Hindlimb muscle (tissue), 1 donor: ENCODE data around the gene NASP. TPM values are rescaled to one million over a fixed set of nuclear protein-coding genes. Genes with fewer than 3 reads are reported as not detected.
A peak's percentile ranks its signal among the peaks of the same experiment; 100 is the strongest.

Experiments
- DNase-seq: peaks from one replicate; pipeline ENCODE4 v3.0.0-alpha.2; 2013
- polyA plus RNA-seq: library from polyadenylated mRNA; unstranded; fragments of 120-200 nt; gene quantifications from one replicate; pipeline ENCODE4 v1.2.1, GENCODE V29; 2013; ENCODE audit not compliant: insufficient read length

The NASP gene
- polyA plus RNA-seq, result 139 TPM

GRCh38 chr1:45583666-45584350 is at the start of gene NASP:
Gene NASP, plus strand, starts transcription at chr1:45584041. Its CDS starts 106 bp downstream, at chr1:45584147.
- peak; percentile 92 for DNase-seq

- DNase-seq, result no peak
Observed at GRCh38 chr1:45535988-45536766, 47.7 kb upstream of the NASP start.

- no peak for DNase-seq
Observed at GRCh38 chr1:45536886-45537285, 47.0 kb upstream of the NASP start.

GRCh38 chr1:45541193-45541592 is 42.6 kb upstream of the NASP start:
- no peak for DNase-seq

GRCh38 chr1:45542591-45542990 is 41.2 kb upstream of the NASP start:
- no peak for DNase-seq

- DNase-seq, result peak; percentile 38
Observed at GRCh38 chr1:45543581-45544417, 40.0 kb upstream of the NASP start.

GRCh38 chr1:45544530-45544929 is 39.3 kb upstream of the NASP start:
- no peak for DNase-seq

GRCh38 chr1:45545019-45545493 is 38.8 kb upstream of the NASP start:
- DNase-seq, result no peak

- no peak for DNase-seq
Observed at GRCh38 chr1:45545553-45546310, 38.1 kb upstream of the NASP start.

- DNase-seq, result peak; percentile 92
Observed at GRCh38 chr1:45550401-45551351, 33.2 kb upstream of the NASP start, which contains the start of gene AKR1A1. Gene AKR1A1, plus strand, starts transcription at chr1:45550826. Its CDS starts 10,969 bp downstream, at chr1:45561795.

GRCh38 chr1:45551684-45552083 is 32.2 kb upstream of the NASP start:
- no peak for DNase-seq

GRCh38 chr1:45552331-45552730 is 31.5 kb upstream of the NASP start:
- no peak for DNase-seq

- no peak for DNase-seq
Observed at GRCh38 chr1:45554198-45554597, 29.6 kb upstream of the NASP start.

- no peak for DNase-seq
Observed at GRCh38 chr1:45557422-45557944, 26.4 kb upstream of the NASP start.

- no peak for DNase-seq
Observed at GRCh38 chr1:45563843-45564242, 20.0 kb upstream of the NASP start.

- no peak for DNase-seq
Observed at GRCh38 chr1:45566722-45567121, 17.1 kb upstream of the NASP start.

- no peak for DNase-seq
Observed at GRCh38 chr1:45567911-45568310, 15.9 kb upstream of the NASP start.

- DNase-seq, result no peak
Observed at GRCh38 chr1:45568421-45568820, 15.4 kb upstream of the NASP start.

- no peak for DNase-seq
Observed at GRCh38 chr1:45569571-45569961, 14.3 kb upstream of the NASP start.

GRCh38 chr1:45569962-45570581 is 13.8 kb upstream of the NASP start:
- DNase-seq, result peak; percentile 68
